ENCODE measurements around the gene ABCG4.

DNA sequence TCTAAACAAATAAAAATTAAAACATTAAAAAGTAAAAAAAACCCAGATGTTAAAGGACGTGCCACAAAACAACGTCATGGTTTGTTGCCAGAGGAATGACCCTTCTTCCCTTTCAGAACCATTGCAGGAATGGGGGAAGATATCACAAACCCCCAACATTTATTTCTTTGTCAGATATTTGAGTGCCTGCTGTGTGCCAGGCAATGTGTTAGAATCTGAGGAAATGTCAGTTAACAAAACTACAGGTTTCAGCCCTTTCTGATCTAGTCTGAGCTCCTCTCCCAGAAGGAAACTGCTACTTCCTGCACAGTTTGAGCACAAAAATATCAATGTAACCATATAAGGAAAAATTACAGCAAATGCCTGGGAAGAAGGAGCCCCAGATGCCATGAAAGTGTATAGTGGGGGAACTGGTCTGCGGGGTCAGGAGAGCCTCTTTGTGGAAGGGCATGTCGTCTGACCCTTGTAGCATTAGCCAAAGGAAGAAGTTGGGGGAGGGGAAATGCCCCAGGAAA lies 29.4 kb downstream of the ABCG4 start:
- no peak for TF ChIP-seq POLR2AphosphoS5 (IDR thresholded peaks at IDR 0.05)
- TF ChIP-seq, protein P1, sequence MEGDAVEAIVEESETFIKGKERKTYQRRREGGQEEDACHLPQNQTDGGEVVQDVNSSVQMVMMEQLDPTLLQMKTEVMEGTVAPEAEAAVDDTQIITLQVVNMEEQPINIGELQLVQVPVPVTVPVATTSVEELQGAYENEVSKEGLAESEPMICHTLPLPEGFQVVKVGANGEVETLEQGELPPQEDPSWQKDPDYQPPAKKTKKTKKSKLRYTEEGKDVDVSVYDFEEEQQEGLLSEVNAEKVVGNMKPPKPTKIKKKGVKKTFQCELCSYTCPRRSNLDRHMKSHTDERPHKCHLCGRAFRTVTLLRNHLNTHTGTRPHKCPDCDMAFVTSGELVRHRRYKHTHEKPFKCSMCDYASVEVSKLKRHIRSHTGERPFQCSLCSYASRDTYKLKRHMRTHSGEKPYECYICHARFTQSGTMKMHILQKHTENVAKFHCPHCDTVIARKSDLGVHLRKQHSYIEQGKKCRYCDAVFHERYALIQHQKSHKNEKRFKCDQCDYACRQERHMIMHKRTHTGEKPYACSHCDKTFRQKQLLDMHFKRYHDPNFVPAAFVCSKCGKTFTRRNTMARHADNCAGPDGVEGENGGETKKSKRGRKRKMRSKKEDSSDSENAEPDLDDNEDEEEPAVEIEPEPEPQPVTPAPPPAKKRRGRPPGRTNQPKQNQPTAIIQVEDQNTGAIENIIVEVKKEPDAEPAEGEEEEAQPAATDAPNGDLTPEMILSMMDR (IDR thresholded peaks at IDR 0.05), result no peak
